Activated B cell treated with CpG ODN at 0.5 μM for 24 hours (primary cell): Measurements from ENCODE around the gene HOOK2. TPM values are rescaled to one million over a fixed set of nuclear protein-coding genes. Genes with fewer than 3 reads are reported as not detected.

ENCODE experiments used
- ATAC-seq: fragments of 200-7000 bp; cut with Tn5 transposase; one replicate; pipeline ENCODE4 v1.10.0; 2021; ENCODE audit warnings: low read depth, mild to moderate bottlenecking, moderate library complexity
- CTCF ChIA-PET: fragments of 350-600 bp; sonication (Branson Sonifier 250); formaldehyde crosslinking; loops from one replicate; lab custom pipeline; 2021; ENCODE audit warnings: antibody characterized with exemption; lab: Charles Lee
- POLR2A ChIA-PET: fragments of 350-600 bp; sonication (Branson Sonifier 250); formaldehyde crosslinking; loops from one replicate; lab custom pipeline; 2021; ENCODE audit warnings: antibody characterized with exemption; lab: Charles Lee
- DNase-seq: peaks from one replicate; pipeline ENCODE4 v3.0.0; 2022
- H3K27ac Mint-ChIP-seq: one replicate; pipeline ENCODE4 v1.8.0; 2020; ENCODE audit warnings: mixed read lengths
- H3K27me3 Mint-ChIP-seq: one replicate; pipeline ENCODE4 v1.8.0; 2021; ENCODE audit warnings: mixed read lengths
- H3K36me3 Mint-ChIP-seq: one replicate; pipeline ENCODE4 v1.8.0; 2021; ENCODE audit warnings: low read depth, mixed read lengths
- H3K4me1 Mint-ChIP-seq: one replicate; pipeline ENCODE4 v1.8.0; 2021; ENCODE audit warnings: mixed read lengths
- H3K4me3 Mint-ChIP-seq: one replicate; pipeline ENCODE4 v1.8.0; 2020; ENCODE audit warnings: mild to moderate bottlenecking, mixed read lengths
- H3K9me3 Mint-ChIP-seq: one replicate; pipeline ENCODE4 v1.8.0; 2020; ENCODE audit warnings: mixed read lengths
- intact Hi-C: fragments of 100-400 bp; cut with micrococcal nuclease; formaldehyde crosslinking; loops from one replicate; pipeline ENCODE4 v1.15.1; 2024
- total RNA-seq: library from RNA; stranded (reverse); gene quantifications from 2 replicates; pipeline ENCODE4 v1.2.3, GENCODE V29; 2022
- TF ChIP-seq, protein P1 (sequence below): fragments of 200-600 bp; IDR thresholded peaks from one replicate; pipeline ENCODE4 v1.8.0; 2022; ENCODE audit warnings: antibody characterized with exemption, mild to moderate bottlenecking

The HOOK2 gene
- total RNA-seq, 1 donor from 2014 or later, result 21.2 TPM

DNA sequence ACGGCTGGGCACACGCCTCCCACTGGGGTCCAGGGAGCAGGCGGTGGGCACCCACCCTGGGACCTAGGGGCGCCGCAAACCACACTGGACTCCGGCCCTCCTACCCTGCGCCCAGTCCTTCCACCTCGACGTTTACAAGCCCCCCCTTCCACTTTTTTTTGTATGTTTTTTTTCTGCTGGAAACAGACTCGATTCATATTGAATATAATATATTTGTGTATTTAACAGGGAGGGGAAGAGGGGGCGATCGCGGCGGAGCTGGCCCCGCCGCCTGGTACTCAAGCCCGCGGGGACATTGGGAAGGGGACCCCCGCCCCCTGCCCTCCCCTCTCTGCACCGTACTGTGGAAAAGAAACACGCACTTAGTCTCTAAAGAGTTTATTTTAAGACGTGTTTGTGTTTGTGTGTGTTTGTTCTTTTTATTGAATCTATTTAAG lies 17.5 kb upstream of the HOOK2 start:
- no peaks in the 10 kb centered on the region for H3K9me3 Mint-ChIP-seq
- POLR2A ChIA-PET, result interaction anchor here (0.7 to 13.2 kb wide), 31 partner anchors 9 to 1578 kb away, joined by 3 to 909 read pairs (median 7); partner anchors contain the start of genes CALR, DHPS, DNASE2 and FBXW9
- ATAC-seq (no peak), DNase-seq (no peak)
- peak overlapping the region; percentile 96 for H3K4me3 Mint-ChIP-seq
- TF ChIP-seq, protein P1, sequence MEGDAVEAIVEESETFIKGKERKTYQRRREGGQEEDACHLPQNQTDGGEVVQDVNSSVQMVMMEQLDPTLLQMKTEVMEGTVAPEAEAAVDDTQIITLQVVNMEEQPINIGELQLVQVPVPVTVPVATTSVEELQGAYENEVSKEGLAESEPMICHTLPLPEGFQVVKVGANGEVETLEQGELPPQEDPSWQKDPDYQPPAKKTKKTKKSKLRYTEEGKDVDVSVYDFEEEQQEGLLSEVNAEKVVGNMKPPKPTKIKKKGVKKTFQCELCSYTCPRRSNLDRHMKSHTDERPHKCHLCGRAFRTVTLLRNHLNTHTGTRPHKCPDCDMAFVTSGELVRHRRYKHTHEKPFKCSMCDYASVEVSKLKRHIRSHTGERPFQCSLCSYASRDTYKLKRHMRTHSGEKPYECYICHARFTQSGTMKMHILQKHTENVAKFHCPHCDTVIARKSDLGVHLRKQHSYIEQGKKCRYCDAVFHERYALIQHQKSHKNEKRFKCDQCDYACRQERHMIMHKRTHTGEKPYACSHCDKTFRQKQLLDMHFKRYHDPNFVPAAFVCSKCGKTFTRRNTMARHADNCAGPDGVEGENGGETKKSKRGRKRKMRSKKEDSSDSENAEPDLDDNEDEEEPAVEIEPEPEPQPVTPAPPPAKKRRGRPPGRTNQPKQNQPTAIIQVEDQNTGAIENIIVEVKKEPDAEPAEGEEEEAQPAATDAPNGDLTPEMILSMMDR, result no peak
- H3K27ac Mint-ChIP-seq, result peak overlapping the region; percentile 97
- no peaks in the 10 kb centered on the region for H3K27me3 Mint-ChIP-seq
- CTCF ChIA-PET, result interaction anchor here (1.2 to 11.4 kb wide), 6 partner anchors 9 to 71 kb away, joined by 3 to 280 read pairs (median 12); partner anchors contain the start of genes HOOK2, PRDX2, RNASEH2A and THSD8
- peaks cover 20% of the 10 kb centered on the region for H3K36me3 Mint-ChIP-seq
- intact Hi-C loops, result loop anchor here (1.0 to 5.0 kb wide), 5 partner anchors 13 to 360 kb away; partner anchors contain the start of genes CALR, LYL1, RNASEH2A and ZNF490
- peaks cover 51% of the 10 kb centered on the region for H3K4me1 Mint-ChIP-seq

DNA sequence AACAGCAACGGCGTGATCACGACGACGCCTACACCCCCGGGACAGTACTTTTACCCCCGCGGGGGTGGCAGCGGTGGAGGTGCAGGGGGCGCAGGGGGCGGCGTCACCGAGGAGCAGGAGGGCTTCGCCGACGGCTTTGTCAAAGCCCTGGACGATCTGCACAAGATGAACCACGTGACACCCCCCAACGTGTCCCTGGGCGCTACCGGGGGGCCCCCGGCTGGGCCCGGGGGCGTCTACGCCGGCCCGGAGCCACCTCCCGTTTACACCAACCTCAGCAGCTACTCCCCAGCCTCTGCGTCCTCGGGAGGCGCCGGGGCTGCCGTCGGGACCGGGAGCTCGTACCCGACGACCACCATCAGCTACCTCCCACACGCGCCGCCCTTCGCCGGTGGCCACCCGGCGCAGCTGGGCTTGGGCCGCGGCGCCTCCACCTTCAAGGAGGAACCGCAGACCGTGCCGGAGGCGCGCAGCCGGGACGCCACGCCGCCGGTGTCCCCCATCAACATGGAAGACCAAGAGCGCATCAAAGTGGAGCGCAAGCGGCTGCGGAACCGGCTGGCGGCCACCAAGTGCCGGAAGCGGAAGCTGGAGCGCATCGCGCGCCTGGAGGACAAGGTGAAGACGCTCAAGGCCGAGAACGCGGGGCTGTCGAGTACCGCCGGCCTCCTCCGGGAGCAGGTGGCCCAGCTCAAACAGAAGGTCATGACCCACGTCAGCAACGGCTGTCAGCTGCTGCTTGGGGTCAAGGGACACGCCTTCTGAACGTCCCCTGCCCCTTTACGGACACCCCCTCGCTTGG lies 16.9 kb upstream of the HOOK2 start:
- ATAC-seq, result no peak
- TF ChIP-seq, protein P1, result no peak
- CTCF ChIA-PET, result interaction anchor here (1.8 to 11.4 kb wide), 5 partner anchors 10 to 29 kb away, joined by 4 to 280 read pairs (median 19); partner anchors contain the start of genes HOOK2, PRDX2, RNASEH2A and THSD8
- H3K27ac Mint-ChIP-seq, result peak overlapping the region; percentile 97
- no peaks in the 10 kb centered on the region for H3K27me3 Mint-ChIP-seq
- peaks cover 57% of the 10 kb centered on the region for H3K4me1 Mint-ChIP-seq
- intact Hi-C loops, result loop anchor here (2.0 to 5.0 kb wide), 3 partner anchors 180 to 361 kb away; partner anchors contain the start of genes LYL1, ZNF490 and ZNF791
- H3K4me3 Mint-ChIP-seq, result peak overlapping the region; percentile 96
- H3K9me3 Mint-ChIP-seq, result no peaks in the 10 kb centered on the region
- DNase-seq, result peak; percentile 72
- POLR2A ChIA-PET, result interaction anchor here (0.6 to 13.2 kb wide), 33 partner anchors 8 to 995 kb away, joined by 3 to 909 read pairs (median 7); partner anchors contain the start of genes CALR, DHPS, DNASE2 and FARSA
- H3K36me3 Mint-ChIP-seq, result peaks cover 20% of the 10 kb centered on the region

DNA sequence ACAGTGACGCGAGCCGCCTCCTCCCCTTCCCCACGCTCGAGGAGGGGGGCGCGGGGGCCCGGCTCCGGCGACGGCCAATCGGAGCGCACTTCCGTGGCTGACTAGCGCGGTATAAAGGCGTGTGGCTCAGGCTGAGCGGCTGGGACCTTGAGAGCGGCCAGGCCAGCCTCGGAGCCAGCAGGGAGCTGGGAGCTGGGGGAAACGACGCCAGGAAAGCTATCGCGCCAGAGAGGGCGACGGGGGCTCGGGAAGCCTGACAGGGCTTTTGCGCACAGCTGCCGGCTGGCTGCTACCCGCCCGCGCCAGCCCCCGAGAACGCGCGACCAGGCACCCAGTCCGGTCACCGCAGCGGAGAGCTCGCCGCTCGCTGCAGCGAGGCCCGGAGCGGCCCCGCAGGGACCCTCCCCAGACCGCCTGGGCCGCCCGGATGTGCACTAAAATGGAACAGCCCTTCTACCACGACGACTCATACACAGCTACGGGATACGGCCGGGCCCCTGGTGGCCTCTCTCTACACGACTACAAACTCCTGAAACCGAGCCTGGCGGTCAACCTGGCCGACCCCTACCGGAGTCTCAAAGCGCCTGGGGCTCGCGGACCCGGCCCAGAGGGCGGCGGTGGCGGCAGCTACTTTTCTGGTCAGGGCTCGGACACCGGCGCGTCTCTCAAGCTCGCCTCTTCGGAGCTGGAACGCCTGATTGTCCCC lies 16.1 kb upstream of the HOOK2 start, which contains the start of gene JUNB:
JUNB (plus strand) TSS at position 142 of the 706 bp plus-strand sequence; CDS start at position 428, 286 bp downstream.
- peak; percentile 29 for ATAC-seq
- DNase-seq, result peak; percentile 96
- Mint-ChIP-seq H3K4me1 (peaks cover 63% of the 10 kb centered on the region), H3K4me3 (peak within 1 kb of the TSS; percentile 96), H3K27me3 (no peaks in the 10 kb centered on the region), H3K9me3 (no peaks in the 10 kb centered on the region), H3K27ac (peak within 1 kb of the TSS; percentile 97), H3K36me3 (peaks cover 18% of the 10 kb centered on the region)
- CTCF ChIA-PET, result interaction anchor here (1.8 to 11.4 kb wide), 4 partner anchors 9 to 28 kb away, joined by 4 to 280 read pairs (median 148); partner anchors contain the start of genes HOOK2, PRDX2 and THSD8
- POLR2A ChIA-PET, result interaction anchor here (0.6 to 13.2 kb wide), 32 partner anchors 9 to 995 kb away, joined by 3 to 909 read pairs (median 6); partner anchors contain the start of genes CALR, DHPS, FARSA and FBXW9
- TF ChIP-seq, protein P1, result no peak
- intact Hi-C loops, result loop anchor here (1.0 to 5.0 kb wide), 4 partner anchors 9 to 361 kb away; partner anchors contain the start of genes LYL1, ZNF490 and ZNF791

DNA sequence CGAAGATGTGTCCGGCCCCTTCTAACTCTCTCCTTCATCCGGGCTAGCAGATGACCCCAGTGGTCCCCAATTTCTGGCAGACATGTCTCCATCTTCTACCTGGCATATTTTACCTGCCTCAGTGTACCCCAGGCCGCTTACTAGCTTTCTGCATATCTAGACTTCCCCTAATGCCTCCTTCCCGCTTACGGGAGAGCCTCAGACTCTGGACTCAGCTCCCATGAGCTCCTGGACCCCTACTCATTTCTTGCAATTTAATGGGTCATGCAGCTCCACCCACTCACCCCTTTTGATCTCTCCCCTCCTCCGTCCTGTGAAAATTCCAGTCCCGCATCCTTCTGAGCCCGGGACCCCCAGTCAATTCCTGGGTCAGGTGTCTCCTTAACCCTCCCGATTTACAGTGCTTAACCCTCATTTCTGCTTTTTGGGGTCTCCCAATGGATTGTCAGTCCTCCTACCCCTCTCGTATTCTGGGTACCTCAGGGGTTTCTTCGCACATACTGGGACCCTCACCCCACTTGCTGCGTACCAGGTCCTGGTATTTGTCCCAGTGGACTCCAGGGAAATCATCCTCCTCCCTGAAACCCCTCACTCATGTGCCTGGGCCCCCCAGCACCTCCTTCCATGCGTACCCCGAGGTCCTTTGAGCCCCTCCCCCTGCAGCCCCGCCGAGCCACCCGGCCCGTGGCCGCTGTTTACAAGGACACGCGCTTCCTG lies 15.4 kb upstream of the HOOK2 start:
- DNase-seq, result no peak
- POLR2A ChIA-PET, result interaction anchor here (0.6 to 13.2 kb wide), 24 partner anchors 10 to 1025 kb away, joined by 3 to 909 read pairs (median 7); partner anchors contain the start of genes DHPS, FARSA, FBXW9 and GET3
- intact Hi-C loops, result loop anchor here (1.0 to 5.0 kb wide), 3 partner anchors 8 to 312 kb away; partner anchors contain the start of genes LYL1, ZNF490 and ZNF791

More for the DNA sequence above, 15.4 kb upstream of the HOOK2 start:
- peak overlapping the region; percentile 96 for H3K4me3 Mint-ChIP-seq
- no peaks in the 10 kb centered on the region for H3K27me3 Mint-ChIP-seq
- no peak for ATAC-seq
- CTCF ChIA-PET, result interaction anchor here (3.6 to 11.4 kb wide), 3 partner anchors 8 to 27 kb away, joined by 19 to 280 read pairs (median 278); partner anchors contain the start of gene HOOK2
- H3K9me3 Mint-ChIP-seq, result no peaks in the 10 kb centered on the region
- H3K36me3 Mint-ChIP-seq, result peaks cover 18% of the 10 kb centered on the region
- H3K4me1 Mint-ChIP-seq, result peaks cover 56% of the 10 kb centered on the region
- peak overlapping the region; percentile 97 for H3K27ac Mint-ChIP-seq
- TF ChIP-seq, protein P1, result no peak
